Endodermal cell (in vitro differentiated cells): ENCODE measurements around the gene AOC1. TPM values are rescaled to one million over a fixed set of nuclear protein-coding genes. Genes with fewer than 3 reads are reported as not detected.

Experiments used
- DNase-seq: peaks from one replicate; pipeline ENCODE4 v3.0.0-alpha.2; 2017
- H3K27ac ChIP-seq: 2 replicates; pipeline ENCODE4 v1.5.1; 2013; ENCODE audit warnings: mild to moderate bottlenecking, low read depth, low read length, moderate library complexity
- H3K27me3 ChIP-seq: 2 replicates; pipeline ENCODE4 v1.6.1; 2013; ENCODE audit warnings: mild to moderate bottlenecking, low read length, moderate library complexity; ENCODE audit not compliant: insufficient read depth, control insufficient read depth, poor library complexity, severe bottlenecking
- H3K36me3 ChIP-seq: 2 replicates; pipeline ENCODE4 v1.7.0; 2013; ENCODE audit warnings: mild to moderate bottlenecking, low read length, moderate library complexity; ENCODE audit not compliant: control insufficient read depth, insufficient read depth
- H3K4me1 ChIP-seq: one replicate; pipeline ENCODE4 v1.7.0; 2013; ENCODE audit warnings: low read length; ENCODE audit not compliant: control insufficient read depth, insufficient read depth
- H3K4me3 ChIP-seq: 2 replicates; pipeline ENCODE4 v1.5.1; 2013; ENCODE audit warnings: mild to moderate bottlenecking, low read length, moderate library complexity
- H3K9ac ChIP-seq: 2 replicates; pipeline ENCODE4 v1.6.1; 2013; ENCODE audit warnings: mild to moderate bottlenecking, low read length, moderate library complexity; ENCODE audit not compliant: poor library complexity, severe bottlenecking; ENCODE audit errors: extremely low read depth
- H3K9me3 ChIP-seq: 2 replicates; pipeline ENCODE4 v1.6.1; 2013; ENCODE audit warnings: mild to moderate bottlenecking, low read length, moderate library complexity; ENCODE audit not compliant: control insufficient read depth
- H3K27ac Mint-ChIP-seq: 2 replicates; pipeline ENCODE4 v1.8.0; 2020; ENCODE audit warnings: mixed read lengths
- H3K27me3 Mint-ChIP-seq: 2 replicates; pipeline ENCODE4 v1.8.0; 2021; ENCODE audit warnings: mild to moderate bottlenecking, mixed read lengths; ENCODE audit not compliant: insufficient read depth
- H3K36me3 Mint-ChIP-seq: 2 replicates; pipeline ENCODE4 v1.8.0; 2020; ENCODE audit warnings: low read depth, mixed read lengths
- H3K4me1 Mint-ChIP-seq: 2 replicates; pipeline ENCODE4 v1.8.0; 2020; ENCODE audit warnings: mixed read lengths
- H3K4me3 Mint-ChIP-seq: 2 replicates; pipeline ENCODE4 v1.8.0; 2020; ENCODE audit warnings: mild to moderate bottlenecking, moderate library complexity, mixed read lengths
- H3K9me3 Mint-ChIP-seq: 2 replicates; pipeline ENCODE4 v1.8.0; 2020; ENCODE audit warnings: mild to moderate bottlenecking, mixed read lengths
- CTCF ChIP-seq: fragments of 200-600 bp; sonication (generic); conservative IDR thresholded peaks from 2 replicates; pipeline ENCODE4 v1.5.0; 2021; ENCODE audit warnings: antibody characterized with exemption, mild to moderate bottlenecking
- WGBS, 2 experiments: methylation state at CpG; one replicate each; pipeline versions ENCODE4 v1.1.5 to v1.1.7; 2013; ENCODE audit warnings: missing lambda C conversion rate in 2 of 2, mixed read lengths in 1 of 2; ENCODE audit not compliant: insufficient coverage in 1 of 2, insufficient read length in 1 of 2; 5-methylcytosine and 5-hydroxymethylcytosine counted together
- total RNA-seq, 2 donors: library from RNA; stranded (reverse); fragmentation: NEBNext Ultra II Directional in 1 of 2; extraction: Animal tissue kit (Norgen Biotek cat#: 25700) in 1 of 2; gene quantifications; 2 replicates in 1 of 2; 3 replicates in 1 of 2; pipeline ENCODE4 v1.2.1, GENCODE V29; 2021

The AOC1 gene
- total RNA-seq, 2 donors from 2014 or later, result not detected

DNA sequence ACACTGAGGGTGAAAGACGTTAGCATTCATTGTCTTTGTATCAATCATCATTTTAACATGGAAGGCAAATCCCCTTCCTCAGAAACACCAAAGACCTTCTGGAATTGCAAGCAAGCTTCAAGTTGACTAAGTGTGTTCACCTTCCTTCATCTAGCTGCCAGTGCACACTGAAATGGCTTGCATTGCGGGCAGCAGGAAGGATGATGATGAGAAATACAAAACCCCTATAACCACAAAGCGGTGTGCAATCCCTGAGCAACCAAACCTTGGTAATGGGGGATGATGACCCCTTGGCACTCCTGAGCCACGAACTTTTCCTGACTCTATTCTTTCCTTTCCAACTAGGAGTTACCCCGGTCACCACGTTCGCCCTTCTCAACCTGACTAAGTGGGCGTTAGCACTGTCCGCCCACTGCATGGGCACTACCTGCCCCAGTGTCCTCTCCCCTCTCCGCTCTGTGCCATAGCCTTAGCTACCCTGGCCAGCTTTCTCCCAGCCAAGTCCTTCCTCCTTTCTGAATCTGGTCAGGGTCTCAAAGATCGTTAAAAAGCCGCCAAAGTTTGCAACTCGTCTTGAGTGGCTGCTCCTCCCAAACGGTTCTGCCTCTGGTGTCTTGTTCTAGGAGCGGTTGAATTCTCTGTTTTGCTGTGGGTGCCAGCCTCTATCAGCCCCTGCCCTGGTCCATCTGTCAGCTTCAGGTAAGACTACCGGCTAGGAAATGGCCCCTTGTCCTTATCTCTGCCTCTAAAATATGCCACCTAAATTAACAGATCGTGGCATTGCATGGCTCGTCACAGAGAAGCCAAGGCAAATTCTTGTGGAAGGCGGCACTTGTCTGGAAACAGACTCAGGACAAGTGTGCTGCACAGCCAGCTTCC lies 586 bp upstream of the AOC1 start:
- H3K27ac ChIP-seq, result no peak overlapping the region
- Mint-ChIP-seq H3K27me3 (peaks cover 14% of the 10 kb centered on the region), H3K36me3 (no peaks in the 10 kb centered on the region), H3K4me3 (no peak overlapping the region), H3K4me1 (peaks cover 2% of the 10 kb centered on the region), H3K27ac (no peak overlapping the region), H3K9me3 (no peaks in the 10 kb centered on the region)
- WGBS, 2 experiments, result 89% methylated on average over 17 to 19 of the region's 19 CpGs
- no peaks in the 10 kb centered on the region for H3K9me3 ChIP-seq
- no peak for TF ChIP-seq CTCF
- no peaks in the 10 kb centered on the region for H3K36me3 ChIP-seq
- no peaks in the 10 kb centered on the region for H3K4me1 ChIP-seq
- H3K9ac ChIP-seq, result no peak overlapping the region
- H3K4me3 ChIP-seq, result no peak overlapping the region
- H3K27me3 ChIP-seq, result peaks cover 6% of the 10 kb centered on the region
- no peak for DNase-seq

DNA sequence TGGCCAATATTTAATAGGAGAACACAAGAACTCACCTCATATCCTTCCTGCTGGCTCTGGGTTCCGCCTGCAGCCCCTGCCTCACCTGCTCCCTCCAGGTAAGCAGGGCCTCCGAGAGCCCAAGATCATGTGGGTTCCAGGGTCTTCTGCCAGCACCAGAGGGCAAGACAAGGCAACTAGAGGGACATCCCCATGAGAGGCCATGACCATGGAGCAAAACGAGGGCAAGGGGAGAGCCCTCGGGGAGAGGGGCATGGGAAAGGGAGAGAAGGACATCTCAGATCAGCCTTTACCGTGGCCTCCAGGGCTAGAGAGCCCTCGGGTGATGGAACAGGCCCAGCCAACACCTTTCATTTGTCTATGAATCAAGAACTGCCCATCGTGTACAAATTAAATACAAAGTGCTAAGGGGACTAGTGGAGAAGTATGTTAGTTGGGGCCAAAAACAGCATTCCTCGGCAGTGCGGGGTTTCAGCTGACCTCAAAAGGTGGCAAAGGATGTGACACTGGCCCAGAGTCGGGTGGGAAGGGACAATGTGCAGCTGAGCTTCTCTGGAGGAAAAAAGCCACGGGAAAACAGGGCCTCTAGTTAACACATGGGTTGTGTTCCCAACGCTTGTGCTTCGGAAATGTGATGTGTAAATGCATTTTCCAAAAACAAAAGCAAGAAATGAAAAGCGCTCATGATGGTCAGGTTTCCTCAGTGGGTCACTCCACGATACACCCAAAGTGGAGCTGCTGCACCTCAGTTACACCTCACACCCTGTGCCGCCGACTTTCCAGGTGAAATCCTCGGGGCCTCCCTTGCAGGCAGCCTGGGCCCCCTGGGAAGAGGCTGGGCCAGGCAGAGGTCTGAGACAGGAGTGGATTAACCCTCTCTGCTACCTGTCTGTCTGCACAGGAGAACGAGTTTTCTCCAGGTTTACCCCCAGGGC lies 2.0 kb downstream of the AOC1 start:
- Histone ChIP-seq H3K27me3 (peaks cover 6% of the 10 kb centered on the region), H3K4me3 (no peak overlapping the region), H3K4me1 (no peaks in the 10 kb centered on the region), H3K36me3 (no peaks in the 10 kb centered on the region), H3K9ac (no peak overlapping the region), H3K27ac (no peak overlapping the region), H3K9me3 (no peaks in the 10 kb centered on the region)
- DNase-seq, result no peak
- Mint-ChIP-seq H3K27ac (peak overlapping the region; percentile 52), H3K4me1 (peaks cover 2% of the 10 kb centered on the region), H3K9me3 (no peaks in the 10 kb centered on the region), H3K27me3 (peaks cover 8% of the 10 kb centered on the region), H3K4me3 (no peak overlapping the region), H3K36me3 (no peaks in the 10 kb centered on the region)
- TF ChIP-seq CTCF, result no peak
- WGBS, 2 experiments, result 87 to 89% methylated on average over 14 to 19 of the region's 19 CpGs

DNA sequence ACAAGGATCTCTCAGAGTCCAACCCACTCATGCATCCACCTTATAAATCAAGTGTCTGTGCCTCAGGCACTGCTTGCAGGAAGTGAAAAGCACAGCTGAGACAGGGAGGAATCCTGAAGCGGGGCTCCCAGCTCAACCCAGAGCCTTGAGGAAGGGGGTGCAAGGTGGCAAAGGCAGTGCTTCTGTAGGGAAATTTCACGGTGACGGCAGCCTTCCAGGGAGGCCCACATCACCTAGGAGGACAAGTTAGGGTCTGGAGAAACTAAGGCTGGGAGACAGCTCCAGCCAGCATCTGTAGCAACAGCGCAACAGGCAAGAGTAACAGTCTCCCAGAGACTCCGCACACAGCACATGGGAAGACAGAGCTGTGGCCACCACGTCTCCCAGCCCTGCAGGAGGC lies 2.7 kb downstream of the AOC1 start:
- peaks cover 1% of the 10 kb centered on the region for H3K27me3 Mint-ChIP-seq
- TF ChIP-seq CTCF, result no peak
- no peak overlapping the region for H3K27ac Mint-ChIP-seq
- H3K9me3 ChIP-seq, result no peaks in the 10 kb centered on the region
- no peak overlapping the region for H3K27ac ChIP-seq
- WGBS, 2 experiments, result 87 to 90% methylated on average over 4 to 6 of the region's 6 CpGs
- DNase-seq, result peak; percentile 41
- no peak overlapping the region for H3K4me3 ChIP-seq
- no peaks in the 10 kb centered on the region for H3K9me3 Mint-ChIP-seq
- no peaks in the 10 kb centered on the region for H3K36me3 Mint-ChIP-seq
- peaks cover 6% of the 10 kb centered on the region for H3K27me3 ChIP-seq
- no peaks in the 10 kb centered on the region for H3K36me3 ChIP-seq
- no peak overlapping the region for H3K9ac ChIP-seq
- no peak overlapping the region for H3K4me3 Mint-ChIP-seq
- H3K4me1 ChIP-seq, result no peaks in the 10 kb centered on the region
- H3K4me1 Mint-ChIP-seq, result peaks cover 2% of the 10 kb centered on the region
